Activated CD4-positive, alpha-beta T cell treated with anti-CD3 and anti-CD28 coated beads for 36 hours (primary cell): Measurements from ENCODE around the gene TIRAP. TPM values are rescaled to one million over a fixed set of nuclear protein-coding genes. Genes with fewer than 3 reads are reported as not detected.

ENCODE experiments used
- ATAC-seq: fragments of 200-7000 bp; cut with Tn5 transposase; one replicate; pipeline ENCODE4 v1.10.0; 2021; ENCODE audit warnings: mild to moderate bottlenecking, moderate library complexity
- CTCF ChIA-PET: fragments of 350-600 bp; sonication (Branson Sonifier 250); formaldehyde crosslinking; loops from one replicate; lab custom pipeline; 2021; ENCODE audit warnings: antibody characterized with exemption; lab: Charles Lee
- POLR2A ChIA-PET: fragments of 350-600 bp; sonication (Branson Sonifier 250); formaldehyde crosslinking; loops from one replicate; lab custom pipeline; 2021; ENCODE audit warnings: antibody characterized with exemption, inconsistent platforms; lab: Charles Lee
- DNase-seq: peaks from one replicate; pipeline ENCODE4 v3.0.0-alpha.2; 2020
- H3K27ac Mint-ChIP-seq: one replicate; pipeline ENCODE4 v1.8.0; 2021; ENCODE audit warnings: mixed read lengths
- H3K27me3 Mint-ChIP-seq: one replicate; pipeline ENCODE4 v1.8.0; 2021; ENCODE audit warnings: mixed read lengths
- H3K36me3 Mint-ChIP-seq: one replicate; pipeline ENCODE4 v1.8.0; 2021; ENCODE audit warnings: low read depth, mixed read lengths
- H3K4me1 Mint-ChIP-seq: one replicate; pipeline ENCODE4 v1.8.0; 2021; ENCODE audit warnings: mixed read lengths
- H3K4me3 Mint-ChIP-seq: one replicate; pipeline ENCODE4 v1.8.0; 2021; ENCODE audit warnings: mild to moderate bottlenecking, moderate library complexity, mixed read lengths
- H3K9me3 Mint-ChIP-seq: one replicate; pipeline ENCODE4 v1.8.0; 2021; ENCODE audit warnings: low read depth, mixed read lengths
- intact Hi-C, 2 experiments: fragments of 100-400 bp; cut with DNase I in 1 of 2; cut with micrococcal nuclease in 1 of 2; formaldehyde crosslinking; loops; one replicate each; pipeline versions ENCODE4 v1.14.2 to v1.15.1; 2022 to 2024; cut with DNase I, micrococcal nuclease
- total RNA-seq, 2 experiments: library from RNA; stranded (reverse); gene quantifications; one replicate each; pipeline ENCODE4 v1.2.3, GENCODE V29; 2021

TIRAP gene
- total RNA-seq, 2 experiments from 2014 or later: 5.3 to 7.5 TPM

DNA sequence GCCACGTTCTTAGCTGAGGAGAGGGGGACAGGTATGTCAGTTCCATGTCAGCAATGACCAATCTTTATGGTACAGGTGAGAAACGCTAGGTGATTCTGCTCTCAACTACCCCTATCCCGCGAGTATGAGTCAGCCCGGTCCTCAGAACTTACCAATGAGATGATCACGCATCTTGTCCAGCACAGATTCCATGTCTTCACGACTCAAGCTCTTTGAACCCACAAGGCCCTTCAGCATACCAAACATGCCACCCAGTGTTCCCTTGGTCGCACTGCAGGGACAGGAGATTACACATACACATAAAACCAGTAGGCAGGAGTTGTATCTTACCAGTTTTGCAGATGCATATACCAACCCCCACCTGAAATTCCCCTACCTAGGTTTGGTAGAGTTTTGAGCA, 17.1 kb upstream of the TIRAP start:
- Mint-ChIP-seq H3K27ac (peak overlapping the region; percentile 4), H3K4me1 (peaks cover 32% of the 10 kb centered on the region), H3K36me3 (peaks cover 64% of the 10 kb centered on the region), H3K4me3 (no peak overlapping the region), H3K27me3 (no peaks in the 10 kb centered on the region), H3K9me3 (no peaks in the 10 kb centered on the region)
- ATAC-seq: no peak
- intact Hi-C loops: loop anchor here in 1 of 2 experiments (5.0 to 10.0 kb wide), 2 partner anchors 641 to 1154 kb away; partner anchors contain the start of genes CHEK1 and TMEM218
- DNase-seq: no peak
- ChIA-PET CTCF (no interaction called here), POLR2A (interaction anchor here (1.0 kb wide), 1 partner anchor 363 kb away, joined by 4 read pairs; the partner anchor contains the start of gene PUS3)

DNA sequence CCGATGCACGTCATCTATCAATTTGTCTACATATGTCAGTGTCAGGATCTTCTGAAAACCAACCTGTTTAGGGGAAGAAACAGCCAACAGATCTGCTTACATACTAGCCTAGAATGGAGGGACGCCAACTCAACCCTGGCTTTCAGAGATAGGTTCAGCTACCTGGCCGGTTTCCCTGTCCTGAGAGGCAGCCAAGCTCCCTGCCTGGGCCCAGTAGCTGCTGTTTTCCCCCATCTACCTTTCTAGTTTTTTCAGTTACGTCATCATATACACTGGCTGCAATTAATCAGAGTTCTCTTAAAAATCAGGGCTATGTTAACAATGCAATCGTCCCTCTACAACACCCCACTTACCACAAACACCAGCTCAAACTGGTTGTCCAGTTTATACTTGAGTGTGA, 15.2 kb upstream of the TIRAP start:
- intact Hi-C loops: loop anchor here (1.0 to 10.0 kb wide), 9 partner anchors 56 to 1313 kb away; partner anchors contain the start of genes PUS3 (in 2 of the 2), CCDC15 (in 1 of the 2), CHEK1 (in 1 of the 2) and EI24 (in 1 of the 2)
- ChIA-PET CTCF (no interaction called here), POLR2A (no interaction called here)
- peaks cover 67% of the 10 kb centered on the region for H3K36me3 Mint-ChIP-seq
- ATAC-seq (no peak), DNase-seq (no peak)
- no peaks in the 10 kb centered on the region for H3K27me3 Mint-ChIP-seq
- H3K9me3 Mint-ChIP-seq: no peaks in the 10 kb centered on the region
- peak overlapping the region; percentile 95 for H3K27ac Mint-ChIP-seq
- H3K4me1 Mint-ChIP-seq: peaks cover 38% of the 10 kb centered on the region
- peak overlapping the region; percentile 86 for H3K4me3 Mint-ChIP-seq

- H3K27me3 Mint-ChIP-seq: no peaks in the 10 kb centered on the region
- peak overlapping the region; percentile 86 for H3K4me3 Mint-ChIP-seq
- ChIA-PET POLR2A (no interaction called here), CTCF (interaction anchor here (3.2 kb wide), 1 partner anchor 13 kb away, joined by 11 read pairs; no protein-coding TSS in a partner anchor)
- peaks cover 38% of the 10 kb centered on the region for H3K4me1 Mint-ChIP-seq
- ATAC-seq (no peak), DNase-seq (no peak)
- peak overlapping the region; percentile 95 for H3K27ac Mint-ChIP-seq
- intact Hi-C loops: loop anchor here (1.0 to 10.0 kb wide), 9 partner anchors 57 to 1314 kb away; partner anchors contain the start of genes PUS3 (in 2 of the 2), CCDC15 (in 1 of the 2), CHEK1 (in 1 of the 2) and EI24 (in 1 of the 2)
- peaks cover 66% of the 10 kb centered on the region for H3K36me3 Mint-ChIP-seq
- H3K9me3 Mint-ChIP-seq: no peaks in the 10 kb centered on the region
Observed at GRCh38 chr11:126268361-126268707, 14.6 kb upstream of the TIRAP start.

DNA sequence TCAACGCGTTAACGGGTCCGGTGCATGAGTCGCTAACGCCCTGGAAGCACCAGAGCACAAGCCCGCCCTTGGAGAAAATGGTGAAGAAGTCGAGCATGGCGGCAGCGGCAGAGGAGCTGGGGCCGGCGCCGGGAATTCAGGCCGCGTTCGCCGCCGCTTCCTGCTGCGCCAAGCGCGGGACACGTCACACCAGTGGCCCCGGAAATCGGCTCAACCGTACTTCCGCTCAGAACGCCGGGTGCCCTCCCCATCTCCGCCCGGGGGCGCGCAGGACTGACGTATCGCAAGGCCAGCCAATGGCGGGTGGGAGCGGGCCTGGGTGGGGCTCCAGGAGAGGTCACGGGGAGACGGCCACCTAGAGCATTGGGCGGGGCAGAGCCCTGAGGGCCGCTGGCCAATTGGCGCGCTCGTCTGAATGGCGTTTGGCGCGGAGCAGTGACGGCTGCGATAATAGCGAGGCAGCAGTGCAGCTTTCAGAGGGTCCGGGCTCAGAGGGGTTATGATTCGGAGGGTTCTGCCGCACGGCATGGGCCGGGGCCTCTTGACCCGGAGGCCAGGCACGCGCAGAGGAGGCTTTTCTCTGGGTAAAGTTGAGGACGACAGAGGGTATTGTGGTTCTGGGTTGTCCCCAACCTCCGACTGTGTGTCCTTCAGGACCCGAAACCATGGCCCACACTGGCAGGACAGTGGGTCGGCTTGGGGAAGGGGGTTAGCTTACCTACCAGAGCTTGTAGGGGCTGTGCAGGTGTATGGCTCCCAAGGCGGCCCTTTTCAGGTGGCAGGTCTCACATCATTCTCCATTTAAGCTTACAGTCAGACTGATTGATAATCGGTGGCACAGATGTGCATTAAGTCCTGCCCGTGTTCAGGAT, 13.9 kb upstream of the TIRAP start, which contains the start of the genes FOXRED1 and SRPRA:
TSS of gene FOXRED1 (plus strand) at position 447 of the 872 bp plus-strand sequence. CDS start at position 500, 53 bp downstream.
TSS of gene SRPRA (minus strand) at position 188 of the 872 bp plus-strand sequence. CDS start at position 97, 91 bp downstream.
- intact Hi-C loops: loop anchor here (1.0 to 10.0 kb wide), 14 partner anchors 13 to 1314 kb away; partner anchors contain the start of genes DCPS (in 2 of the 2), FAM118B (in 2 of the 2), PUS3 (in 2 of the 2) and RPUSD4 (in 2 of the 2)
- H3K27me3 Mint-ChIP-seq: no peaks in the 10 kb centered on the region
- CTCF ChIA-PET: interaction anchor here (0.6 to 3.2 kb wide), 3 partner anchors 12 to 36 kb away, joined by 3 to 11 read pairs (median 4); no protein-coding TSS in a partner anchor

GRCh38 chr11:126277322-126277721, 5.6 kb upstream of the TIRAP start:
- Mint-ChIP-seq H3K27me3 (no peaks in the 10 kb centered on the region), H3K4me3 (no peak overlapping the region), H3K4me1 (peaks cover 21% of the 10 kb centered on the region), H3K27ac (no peak overlapping the region), H3K36me3 (peaks cover 47% of the 10 kb centered on the region), H3K9me3 (no peaks in the 10 kb centered on the region)
- DNase-seq (no peak), ATAC-seq (no peak)
- POLR2A ChIA-PET: no interaction called here
- intact Hi-C loops: no loop called here
- CTCF ChIA-PET: no interaction called here

More for the DNA sequence above, 13.9 kb upstream of the TIRAP start, which contains the start of the genes FOXRED1 and SRPRA:
- peaks cover 38% of the 10 kb centered on the region for H3K4me1 Mint-ChIP-seq
- peak within 1 kb of the TSS; percentile 95 for H3K27ac Mint-ChIP-seq
- no peaks in the 10 kb centered on the region for H3K9me3 Mint-ChIP-seq
- POLR2A ChIA-PET: no interaction called here
- peak; percentile 100 for ATAC-seq
- peak; percentile 100 for DNase-seq
- peaks cover 66% of the 10 kb centered on the region for H3K36me3 Mint-ChIP-seq
- peak within 1 kb of the TSS; percentile 86 for H3K4me3 Mint-ChIP-seq

- Mint-ChIP-seq H3K4me3 (no peak overlapping the region), H3K9me3 (no peaks in the 10 kb centered on the region), H3K36me3 (peaks cover 42% of the 10 kb centered on the region), H3K4me1 (peaks cover 24% of the 10 kb centered on the region), H3K27ac (no peak overlapping the region), H3K27me3 (no peaks in the 10 kb centered on the region)
- POLR2A ChIA-PET: no interaction called here
- intact Hi-C loops: no loop called here
- DNase-seq (no peak), ATAC-seq (no peak)
- CTCF ChIA-PET: interaction anchor here (0.9 kb wide), 1 partner anchor 203 kb away, joined by 3 read pairs; no protein-coding TSS in a partner anchor
Observed at GRCh38 chr11:126277780-126278179, 5.1 kb upstream of the TIRAP start.

DNA sequence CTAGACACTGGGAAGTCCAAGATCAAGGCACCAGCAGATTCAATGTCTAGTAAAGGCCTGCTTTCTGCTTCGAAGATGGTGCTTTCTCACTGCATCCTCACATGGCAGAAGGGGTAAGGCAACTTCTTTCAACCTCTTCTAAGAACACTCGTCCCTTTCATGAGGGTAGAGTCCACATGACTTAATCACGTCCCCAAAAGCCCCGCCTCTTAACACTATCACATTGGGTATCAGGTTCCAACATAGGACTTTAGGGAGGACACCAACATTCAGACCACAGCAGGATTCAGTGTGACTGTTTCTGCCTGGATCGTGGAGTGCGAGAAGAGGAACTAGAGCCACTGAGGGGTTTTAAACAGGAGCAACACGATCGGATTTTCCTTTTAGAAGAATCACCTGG, 3.7 kb upstream of the TIRAP start:
- ChIA-PET CTCF (interaction anchor here (0.5 kb wide), 1 partner anchor 49 kb away, joined by 4 read pairs; no protein-coding TSS in a partner anchor), POLR2A (no interaction called here)
- ATAC-seq (no peak), DNase-seq (no peak)
- H3K27ac Mint-ChIP-seq: no peak overlapping the region
- no peak overlapping the region for H3K4me3 Mint-ChIP-seq
- H3K36me3 Mint-ChIP-seq: peaks cover 31% of the 10 kb centered on the region
- no peaks in the 10 kb centered on the region for H3K27me3 Mint-ChIP-seq
- intact Hi-C loops: no loop called here
- H3K9me3 Mint-ChIP-seq: no peaks in the 10 kb centered on the region
- H3K4me1 Mint-ChIP-seq: peaks cover 30% of the 10 kb centered on the region

- CTCF ChIA-PET: interaction anchor here (0.8 to 2.8 kb wide), 3 partner anchors 11 to 31 kb away, joined by 3 to 11 read pairs (median 5); partner anchors contain the start of genes FOXRED1 and SRPRA
- Mint-ChIP-seq H3K27ac (peak overlapping the region; percentile 11), H3K4me3 (no peak overlapping the region), H3K36me3 (peaks cover 18% of the 10 kb centered on the region), H3K9me3 (no peaks in the 10 kb centered on the region), H3K27me3 (no peaks in the 10 kb centered on the region), H3K4me1 (peaks cover 43% of the 10 kb centered on the region)
- DNase-seq (no peak), ATAC-seq (no peak)
- POLR2A ChIA-PET: no interaction called here
- intact Hi-C loops: loop anchor here (5.0 kb wide), 3 partner anchors 68 to 688 kb away; partner anchors contain the start of genes CDON (in 1 of the 2), FAM118B (in 1 of the 2), RPUSD4 (in 1 of the 2) and STT3A (in 1 of the 2)
Observed at GRCh38 chr11:126280595-126280994, 2.3 kb upstream of the TIRAP start.

DNA sequence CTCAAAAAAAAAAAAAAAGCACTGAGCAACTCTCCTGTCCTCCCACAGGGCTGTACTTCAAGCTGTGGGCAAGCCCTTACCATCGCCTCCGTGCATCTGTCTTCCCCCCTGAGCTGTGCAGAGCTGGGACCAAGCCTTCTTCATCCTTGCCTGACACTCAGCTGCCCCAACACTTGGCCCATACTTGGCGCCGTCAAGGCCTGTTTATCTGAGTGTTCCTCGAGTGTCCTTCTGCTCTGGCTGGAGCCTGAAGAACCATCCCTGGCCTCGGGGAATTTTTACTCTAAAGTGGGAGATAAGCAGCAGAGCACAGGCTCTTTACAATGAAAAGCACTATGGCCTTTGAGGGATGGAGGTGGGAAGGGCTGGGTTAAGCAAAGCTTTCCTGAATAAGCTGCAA, 1.6 kb upstream of the TIRAP start:
- CTCF ChIA-PET: interaction anchor here (0.6 to 2.8 kb wide), 4 partner anchors 11 to 308 kb away, joined by 3 to 11 read pairs (median 4); partner anchors contain the start of genes FOXRED1 and SRPRA

DNA sequence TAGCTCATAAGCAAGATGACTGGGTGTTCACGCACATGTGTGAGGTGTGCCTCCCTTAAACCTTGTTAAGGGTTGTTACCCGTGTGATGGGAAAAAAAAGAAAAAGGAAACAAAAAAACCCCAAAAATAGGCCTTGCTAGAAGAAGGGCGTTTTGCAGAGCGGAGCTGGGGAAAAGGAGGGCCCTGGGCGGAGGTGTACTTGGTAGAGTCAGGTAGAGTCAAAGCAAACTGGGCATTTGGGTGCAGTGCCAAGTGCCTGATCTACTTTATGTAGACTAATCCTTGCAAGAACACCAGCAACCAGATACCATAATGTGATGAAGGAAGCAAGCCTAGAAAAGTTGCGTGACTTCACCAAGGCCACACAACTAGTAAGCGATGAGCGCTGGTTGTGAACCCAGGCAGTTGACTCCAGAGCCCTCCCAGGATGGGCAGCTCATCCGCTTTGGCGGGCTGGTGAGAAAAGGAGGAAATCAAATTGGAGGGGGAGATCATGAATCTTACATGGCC, 1.2 kb upstream of the TIRAP start:
- H3K27ac Mint-ChIP-seq: peak overlapping the region; percentile 94
- peak overlapping the region; percentile 77 for H3K4me3 Mint-ChIP-seq
- no peak for ATAC-seq
- H3K9me3 Mint-ChIP-seq: no peaks in the 10 kb centered on the region
- DNase-seq: no peak
- peaks cover 43% of the 10 kb centered on the region for H3K4me1 Mint-ChIP-seq
- intact Hi-C loops: loop anchor here (1.0 to 5.0 kb wide), 5 partner anchors 12 to 689 kb away; partner anchors contain the start of genes CDON (in 1 of the 2), FAM118B (in 1 of the 2), FOXRED1 (in 1 of the 2) and HYLS1 (in 1 of the 2)
- ChIA-PET POLR2A (no interaction called here), CTCF (interaction anchor here (0.8 to 2.8 kb wide), 3 partner anchors 12 to 30 kb away, joined by 3 to 11 read pairs (median 5); partner anchors contain the start of genes FOXRED1 and SRPRA)
- H3K27me3 Mint-ChIP-seq: no peaks in the 10 kb centered on the region
- H3K36me3 Mint-ChIP-seq: peaks cover 9% of the 10 kb centered on the region

More for the DNA sequence above, 1.6 kb upstream of the TIRAP start:
- peak overlapping the region; percentile 77 for H3K4me3 Mint-ChIP-seq
- no peak for DNase-seq
- H3K36me3 Mint-ChIP-seq: peaks cover 12% of the 10 kb centered on the region
- H3K4me1 Mint-ChIP-seq: peaks cover 40% of the 10 kb centered on the region
- intact Hi-C loops: loop anchor here (5.0 kb wide), 3 partner anchors 69 to 689 kb away; partner anchors contain the start of genes CDON (in 1 of the 2), FAM118B (in 1 of the 2), RPUSD4 (in 1 of the 2) and STT3A (in 1 of the 2)
- ATAC-seq: no peak
- H3K9me3 Mint-ChIP-seq: no peaks in the 10 kb centered on the region
- H3K27me3 Mint-ChIP-seq: no peaks in the 10 kb centered on the region
- H3K27ac Mint-ChIP-seq: no peak overlapping the region
- POLR2A ChIA-PET: no interaction called here
